CD14-positive monocyte (primary cell): ENCODE data around the gene NSMF. TPM values are rescaled to one million over a fixed set of nuclear protein-coding genes. Genes with fewer than 3 reads are reported as not detected.

Experiments
- DNase-seq, 3 donors: peaks; one replicate each; pipeline ENCODE4 v3.0.0-alpha.2; 2011 to 2022
- H2AFZ ChIP-seq: 2 replicates; pipeline ENCODE4 v1.6.0; 2012; ENCODE audit warnings: mild to moderate bottlenecking, low read depth, low read length, inconsistent platforms; ENCODE audit not compliant: insufficient read depth, poor library complexity, severe bottlenecking
- H3K27ac ChIP-seq, 2 donors: 1 replicate in 1 of 2; 2 replicates in 1 of 2; pipeline ENCODE4 v1.5.1; 2012 to 2013; ENCODE audit warnings: low read length in 2 of 2, control low read depth in 1 of 2, inconsistent platforms in 1 of 2, low read depth in 1 of 2, mild to moderate bottlenecking in 1 of 2
- H3K27me3 ChIP-seq, 2 donors: one replicate each; pipeline versions ENCODE4 v1.6.0 to v1.6.1; 2011 to 2013; ENCODE audit warnings: low read length in 2 of 2; ENCODE audit not compliant: control insufficient read depth in 2 of 2, insufficient read depth in 2 of 2
- H3K36me3 ChIP-seq, 2 donors: replicated peaks in 1 of 2; 1 replicate in 1 of 2; 2 replicates in 1 of 2; pipeline versions ENCODE4 v1.5.1 to v1.6.1; 2012 to 2013; ENCODE audit warnings: low read length in 2 of 2, control low read depth in 1 of 2, inconsistent platforms in 1 of 2, mild to moderate bottlenecking in 1 of 2; ENCODE audit not compliant: insufficient read depth in 2 of 2, control insufficient read depth in 1 of 2
- H3K4me1 ChIP-seq, 2 donors: 1 replicate in 1 of 2; 2 replicates in 1 of 2; pipeline versions ENCODE4 v1.5.1 to v1.6.1; 2012 to 2013; ENCODE audit warnings: low read length in 2 of 2, control low read depth in 1 of 2, inconsistent platforms in 1 of 2, mild to moderate bottlenecking in 1 of 2, moderate library complexity in 1 of 2; ENCODE audit not compliant: insufficient read depth in 2 of 2, control insufficient read depth in 1 of 2
- H3K4me2 ChIP-seq: replicated peaks from 2 replicates; pipeline ENCODE3; 2012; ENCODE audit warnings: low read length, moderate library complexity, mild to moderate bottlenecking; ENCODE audit not compliant: poor library complexity, severe bottlenecking; ENCODE audit errors: extremely low read depth
- H3K4me3 ChIP-seq, 3 experiments: fragments of 200-600 bp in 1 of 3; sonication (generic) in 1 of 3; replicated peaks in 1 of 3; 1 replicate in 2 of 3; 2 replicates in 1 of 3; pipeline ENCODE4 v1.5.1; 2011 to 2013; ENCODE audit warnings: low read length in 3 of 3, mild to moderate bottlenecking in 3 of 3, control low read depth in 2 of 3, low read depth in 2 of 3, inconsistent platforms in 1 of 3, moderate library complexity in 1 of 3
- H3K79me2 ChIP-seq: 2 replicates; pipeline ENCODE4 v1.6.0; 2012; ENCODE audit warnings: mild to moderate bottlenecking, control low read depth, inconsistent platforms, low read length, moderate library complexity; ENCODE audit not compliant: insufficient read depth
- H3K9ac ChIP-seq: 2 replicates; pipeline ENCODE4 v1.6.0; 2017; ENCODE audit warnings: low read length, mild to moderate bottlenecking; ENCODE audit not compliant: insufficient read depth, poor library complexity, severe bottlenecking
- H3K9me3 ChIP-seq, 2 donors: replicated peaks in 1 of 2; 1 replicate in 1 of 2; 2 replicates in 1 of 2; pipeline versions ENCODE4 v1.5.1 to v1.6.1; 2012 to 2013; ENCODE audit warnings: low read length in 2 of 2, control low read depth in 1 of 2; ENCODE audit not compliant: control insufficient read depth in 1 of 2, insufficient read depth in 1 of 2
- H4K20me1 ChIP-seq: 2 replicates; pipeline ENCODE4 v1.6.0; 2012; ENCODE audit warnings: mild to moderate bottlenecking, low read length, control low read depth, moderate library complexity; ENCODE audit not compliant: insufficient read depth
- H3K27ac Mint-ChIP-seq, 7 donors: one replicate each; pipeline ENCODE4 v1.8.0; 2020; ENCODE audit warnings: mild to moderate bottlenecking in 7 of 7, mixed read lengths in 7 of 7, moderate library complexity in 6 of 7, inconsistent platforms in 2 of 7
- H3K27me3 Mint-ChIP-seq, 3 donors: one replicate each; pipeline ENCODE4 v1.8.0; 2021 to 2022; ENCODE audit warnings: low read depth in 3 of 3, mild to moderate bottlenecking in 3 of 3, mixed read lengths in 3 of 3, moderate library complexity in 3 of 3, inconsistent platforms in 1 of 3
- H3K36me3 Mint-ChIP-seq, 2 donors: one replicate each; pipeline ENCODE4 v1.8.0; 2020; ENCODE audit warnings: mixed read lengths in 2 of 2, inconsistent platforms in 1 of 2, mild to moderate bottlenecking in 1 of 2
- H3K4me1 Mint-ChIP-seq: one replicate; pipeline ENCODE4 v1.8.0; 2020; ENCODE audit warnings: mild to moderate bottlenecking, mixed read lengths
- H3K4me3 Mint-ChIP-seq, 2 donors: one replicate each; pipeline ENCODE4 v1.8.0; 2020; ENCODE audit warnings: mild to moderate bottlenecking in 2 of 2, mixed read lengths in 2 of 2, moderate library complexity in 1 of 2
- H3K9me3 Mint-ChIP-seq, 7 donors: one replicate each; pipeline ENCODE4 v1.8.0; 2020 to 2022; ENCODE audit warnings: mixed read lengths in 7 of 7, mild to moderate bottlenecking in 6 of 7, moderate library complexity in 6 of 7, inconsistent platforms in 2 of 7
- WGBS: methylation state at CpG from one replicate; pipeline ENCODE4 v1.1.5; 2013; ENCODE audit warnings: missing lambda C conversion rate; ENCODE audit not compliant: insufficient coverage; 5-methylcytosine and 5-hydroxymethylcytosine counted together
- intact Hi-C, 2 donors: fragments of 100-400 bp; cut with micrococcal nuclease; formaldehyde crosslinking; loops; one replicate each; pipeline versions ENCODE4 v1.15.0 to v1.15.1; 2023
- polyA plus RNA-seq, 3 donors: library from polyadenylated mRNA; depleted of rRNA in 1 of 3; unstranded in 2 of 3; stranded (reverse) in 1 of 3; fragments of 300-500 nt in 2 of 3; fragments of >200 nt in 1 of 3; fragmentation: Illumina TruSeq in 2 of 3; gene quantifications; 1 replicate in 2 of 3; 2 replicates in 1 of 3; pipeline ENCODE4 v1.2.3, GENCODE V29; 2012 to 2021
- TF ChIP-seq, protein P1 (sequence below): fragments of 200-600 bp; IDR thresholded peaks from one replicate; pipeline ENCODE4 v1.8.0; 2022; ENCODE audit warnings: antibody characterized with exemption, mild to moderate bottlenecking

The NSMF gene
- polyA plus RNA-seq, 3 donors, result 4.6 to 68.4 (median 5.3) TPM

DNA sequence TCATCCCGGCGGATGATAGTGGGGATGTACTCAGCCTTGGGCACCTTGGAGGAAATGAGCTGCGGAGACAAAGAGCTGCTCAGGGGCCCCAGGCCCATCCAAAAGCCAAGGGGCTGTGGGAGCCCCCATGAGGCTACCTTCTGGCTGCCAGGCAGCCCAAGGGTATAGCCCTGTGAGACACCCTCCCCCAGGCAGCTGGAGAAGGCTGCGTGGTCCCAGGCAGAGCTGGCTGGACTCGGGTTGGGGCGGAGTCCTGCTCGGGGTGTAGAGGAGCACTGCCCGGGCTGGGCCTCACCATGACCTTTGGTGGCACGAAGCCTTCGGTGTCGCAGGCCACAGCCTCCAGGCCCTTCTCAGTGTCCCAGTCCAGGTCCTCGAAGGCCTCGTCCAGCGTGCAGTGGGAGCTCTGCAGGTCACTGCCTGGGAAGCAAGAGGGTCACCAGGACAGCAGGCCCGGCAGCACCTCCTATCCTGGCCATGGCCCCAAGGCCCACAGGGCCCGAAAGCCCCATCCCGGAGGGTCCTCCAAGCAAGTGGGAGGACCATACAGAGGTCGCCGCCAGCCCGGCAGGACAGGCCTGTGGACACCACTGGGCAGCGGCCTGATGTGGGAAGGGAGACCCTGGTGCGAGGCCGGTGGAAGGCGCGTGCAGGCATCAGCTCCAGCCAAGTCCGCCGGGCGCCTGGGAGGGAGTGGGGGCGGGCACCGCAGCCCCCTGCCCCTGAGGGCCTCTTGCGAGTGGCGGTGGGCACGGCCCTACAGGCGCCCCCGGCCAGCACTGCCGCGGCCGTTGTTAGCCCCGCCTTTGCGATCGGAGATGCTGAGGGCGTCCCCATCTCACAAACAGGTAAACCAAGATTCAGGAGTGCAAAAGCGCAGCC, 6.1 kb downstream of the NSMF start:
- H3K36me3 ChIP-seq, result peaks cover 16% of the 10 kb centered on the region in 2 donors
- intact Hi-C loops, result no loop called here
- H3K4me2 ChIP-seq, result peak overlapping the region; percentile 84
- peaks cover 17 to 29% of the 10 kb centered on the region in 2 donors for H3K36me3 Mint-ChIP-seq
- peak overlapping the region; percentile 51 for H3K9ac ChIP-seq
- H3K4me1 ChIP-seq, result peaks cover 50 to 70% of the 10 kb centered on the region in 2 donors
- peak overlapping the region; percentile 75 to 83 for H3K4me3 Mint-ChIP-seq
- DNase-seq, result no peak
- H3K9me3 Mint-ChIP-seq, result peaks cover 0 to 6% (median 0%) of the 10 kb centered on the region in 7 donors
- WGBS, result 83% methylated on average over 39 of the region's 43 CpGs
- peak overlapping the region; percentile 37 to 76 for H3K27ac ChIP-seq
- no peak overlapping the region for H2AFZ ChIP-seq
- no peaks in the 10 kb centered on the region for H4K20me1 ChIP-seq
- peaks cover 25% of the 10 kb centered on the region for H3K4me1 Mint-ChIP-seq
- H3K79me2 ChIP-seq, result no peaks in the 10 kb centered on the region
- no peaks in the 10 kb centered on the region for H3K9me3 ChIP-seq
- H3K27ac Mint-ChIP-seq, result peak overlapping the region in 5 of 7 donors; percentile 49 to 91 (median 89)
- TF ChIP-seq, protein P1, sequence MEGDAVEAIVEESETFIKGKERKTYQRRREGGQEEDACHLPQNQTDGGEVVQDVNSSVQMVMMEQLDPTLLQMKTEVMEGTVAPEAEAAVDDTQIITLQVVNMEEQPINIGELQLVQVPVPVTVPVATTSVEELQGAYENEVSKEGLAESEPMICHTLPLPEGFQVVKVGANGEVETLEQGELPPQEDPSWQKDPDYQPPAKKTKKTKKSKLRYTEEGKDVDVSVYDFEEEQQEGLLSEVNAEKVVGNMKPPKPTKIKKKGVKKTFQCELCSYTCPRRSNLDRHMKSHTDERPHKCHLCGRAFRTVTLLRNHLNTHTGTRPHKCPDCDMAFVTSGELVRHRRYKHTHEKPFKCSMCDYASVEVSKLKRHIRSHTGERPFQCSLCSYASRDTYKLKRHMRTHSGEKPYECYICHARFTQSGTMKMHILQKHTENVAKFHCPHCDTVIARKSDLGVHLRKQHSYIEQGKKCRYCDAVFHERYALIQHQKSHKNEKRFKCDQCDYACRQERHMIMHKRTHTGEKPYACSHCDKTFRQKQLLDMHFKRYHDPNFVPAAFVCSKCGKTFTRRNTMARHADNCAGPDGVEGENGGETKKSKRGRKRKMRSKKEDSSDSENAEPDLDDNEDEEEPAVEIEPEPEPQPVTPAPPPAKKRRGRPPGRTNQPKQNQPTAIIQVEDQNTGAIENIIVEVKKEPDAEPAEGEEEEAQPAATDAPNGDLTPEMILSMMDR, result no peak
- no peaks in the 10 kb centered on the region for H3K27me3 ChIP-seq
- peak overlapping the region; percentile 10 to 77 (median 40) for H3K4me3 ChIP-seq
- peaks cover 0 to 2% (median 0%) of the 10 kb centered on the region in 3 donors for H3K27me3 Mint-ChIP-seq

DNA sequence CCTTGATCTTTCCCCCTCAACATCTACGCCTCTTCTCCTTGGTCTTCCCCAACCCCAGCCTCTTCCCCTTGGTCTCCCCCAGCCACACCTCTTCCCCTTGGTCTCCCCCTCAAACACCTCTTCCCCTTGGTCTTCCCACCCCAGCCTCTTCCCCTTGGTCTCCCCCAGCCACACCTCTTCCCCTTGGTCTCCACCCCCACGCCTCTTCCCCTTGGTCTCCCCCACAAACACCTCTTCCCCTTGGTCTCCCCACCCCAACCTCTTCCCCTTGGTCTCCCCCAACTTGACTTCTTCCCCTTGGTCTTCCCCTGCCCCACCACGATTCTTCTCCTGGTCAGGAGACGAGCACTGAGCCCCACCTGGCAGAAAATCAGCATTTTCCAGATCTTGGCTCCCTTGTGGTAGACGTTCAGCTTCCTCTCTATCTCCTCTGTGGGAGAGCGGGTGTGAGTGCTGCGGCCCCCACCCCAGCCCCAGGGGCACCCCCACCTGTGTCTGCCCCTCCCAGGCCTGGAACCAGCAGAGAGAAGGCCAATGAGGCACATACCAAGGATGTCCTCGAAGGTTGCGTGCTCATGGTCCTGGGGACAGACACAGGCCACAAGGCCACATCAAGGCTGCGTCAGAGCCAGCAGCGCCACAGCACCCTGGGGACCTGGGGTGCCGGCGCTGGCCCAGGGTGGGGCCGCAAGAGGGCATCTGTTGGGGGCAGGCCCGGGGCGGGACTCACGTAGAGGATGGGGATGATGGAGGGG, 7.0 kb downstream of the NSMF start:
- intact Hi-C loops, result no loop called here
- H3K4me1 Mint-ChIP-seq, result peaks cover 31% of the 10 kb centered on the region

More for the DNA sequence above, 7.0 kb downstream of the NSMF start:
- Mint-ChIP-seq H3K27ac (peak overlapping the region; percentile 15 to 86 (median 77)), H3K36me3 (peaks cover 17 to 29% of the 10 kb centered on the region in 2 donors), H3K9me3 (peaks cover 0 to 6% (median 0%) of the 10 kb centered on the region in 7 donors), H3K4me3 (peak overlapping the region in 1 of 2 donors; percentile 11), H3K27me3 (peaks cover 0 to 2% (median 0%) of the 10 kb centered on the region in 3 donors)
- Histone ChIP-seq H4K20me1 (no peaks in the 10 kb centered on the region), H3K9me3 (no peaks in the 10 kb centered on the region), H3K4me2 (peak overlapping the region; percentile 84), H3K27me3 (no peaks in the 10 kb centered on the region), H3K9ac (no peak overlapping the region), H3K79me2 (no peaks in the 10 kb centered on the region), H3K4me3 (peak overlapping the region in 1 of 3 experiments; percentile 17), H3K36me3 (peaks cover 16% of the 10 kb centered on the region in 2 donors), H3K4me1 (peaks cover 56 to 73% of the 10 kb centered on the region in 2 donors), H2AFZ (no peak overlapping the region), H3K27ac (peak overlapping the region; percentile 37 to 53)
- TF ChIP-seq, protein P1, result no peak
- DNase-seq, result peak in 1 of 3 donors; percentile 32
- WGBS, result 64% methylated on average over 14 of the region's 17 CpGs
